HepG2 (cell line): ENCODE data around the gene VWC2L. TPM values are rescaled to one million over a fixed set of nuclear protein-coding genes. Genes with fewer than 3 reads are reported as not detected.

Source experiments
- ATAC-seq: fragments of 200-7000 bp; cut with Tn5 transposase; 3 replicates; pipeline ENCODE4 v1.9.1; 2020; ENCODE audit warnings: mild to moderate bottlenecking, moderate library complexity
- BruUV-seq: library from RNA; stranded (reverse); fragments of 400-500 nt; replicated peaks from 2 replicates; lab custom pipeline; 2021; lab: Mats Ljungman, UMichigan
- CTCF ChIA-PET: fragments of 300-600 bp; formaldehyde crosslinking; extraction: SDS; loops from one replicate; lab custom pipeline; 2021; ENCODE audit warnings: low total read pairs, inconsistent platforms, low intra/inter-chr PET ratio; lab: Yijun Ruan, JAX
- POLR2A ChIA-PET: fragments of 350-600 bp; sonication (Branson Sonifier 250); formaldehyde crosslinking; loops from one replicate; lab custom pipeline; 2020; ENCODE audit warnings: antibody characterized with exemption, inconsistent platforms; lab: Yijun Ruan, JAX
- DNase-seq: peaks from one replicate; pipeline ENCODE4 v3.0.0-alpha.2; 2015; ENCODE audit warnings: low spot score
- FAIRE-seq: peaks from 3 replicates; lab custom pipeline; 2011; peaks lifted over from hg19 to GRCh38; lab: Jason Lieb, UNC
- H2AFZ ChIP-seq: one replicate; pipeline ENCODE4 v1.6.1; 2011; ENCODE audit warnings: low read length, inconsistent platforms
- H3K27ac ChIP-seq: fragments of 300-600 bp; 3 replicates; pipeline ENCODE4 v1.8.0; 2011; ENCODE audit warnings: mixed run types, mild to moderate bottlenecking, mixed read lengths, low read length, inconsistent platforms; ENCODE audit not compliant: insufficient read depth; ENCODE audit errors: extremely low read length
- H3K27me3 ChIP-seq, 2 experiments: fragments of 200-600 bp in 1 of 2; 2 replicates in 1 of 2; 3 replicates in 1 of 2; pipeline versions ENCODE4 v1.6.0 to v1.8.0; 2011; ENCODE audit warnings: low read length in 2 of 2, mild to moderate bottlenecking in 2 of 2, moderate library complexity in 2 of 2, inconsistent platforms in 1 of 2; ENCODE audit not compliant: insufficient read depth in 2 of 2, control insufficient read depth in 1 of 2
- H3K36me3 ChIP-seq, 2 experiments: fragments of 200-600 bp in 1 of 2; replicated peaks in 1 of 2; 2 replicates in 1 of 2; 3 replicates in 1 of 2; pipeline versions ENCODE4 v1.5.1 to v1.8.0; 2011; ENCODE audit warnings: low read length in 2 of 2, inconsistent platforms in 1 of 2; ENCODE audit not compliant: insufficient read depth in 2 of 2, control insufficient read depth in 1 of 2
- H3K4me1 ChIP-seq: 2 replicates; pipeline ENCODE4 v1.5.1; 2012; ENCODE audit warnings: low read length, inconsistent platforms; ENCODE audit not compliant: insufficient read depth
- H3K4me2 ChIP-seq: 2 replicates; pipeline ENCODE4 v1.6.0; 2011; ENCODE audit warnings: low read depth, low read length, inconsistent platforms
- H3K4me3 ChIP-seq, 3 experiments: fragments of 200-600 bp in 1 of 3; sonication (generic), shearing (Covaris generic) in 1 of 3; replicated peaks in 1 of 3; 2 replicates each; pipeline ENCODE4 v1.5.1; 2011 to 2016; ENCODE audit warnings: low read length in 3 of 3, inconsistent platforms in 2 of 3, low read depth in 2 of 3, mild to moderate bottlenecking in 2 of 3, control low read depth in 1 of 3, mixed read lengths in 1 of 3; ENCODE audit not compliant: insufficient read depth in 1 of 3
- H3K79me2 ChIP-seq: one replicate; pipeline ENCODE4 v1.6.1; 2011; ENCODE audit warnings: low read length, inconsistent platforms; ENCODE audit not compliant: insufficient read depth
- H3K9ac ChIP-seq: 2 replicates; pipeline ENCODE4 v1.6.0; 2011; ENCODE audit warnings: mild to moderate bottlenecking, low read depth, low read length, inconsistent platforms; ENCODE audit not compliant: insufficient read depth
- H3K9me3 ChIP-seq: 2 replicates; pipeline ENCODE4 v1.5.1; 2012; ENCODE audit warnings: mild to moderate bottlenecking, low read length
- H4K20me1 ChIP-seq: 2 replicates; pipeline ENCODE4 v1.6.0; 2011; ENCODE audit warnings: inconsistent platforms, mild to moderate bottlenecking, low read length, moderate library complexity; ENCODE audit not compliant: insufficient read depth
- ATF7 ChIP-seq, 2 experiments: fragments of 450-650 bp in 1 of 2; sonication (generic) in 1 of 2; formaldehyde crosslinking in 1 of 2; IDR thresholded peaks; 2 replicates each; pipeline versions ENCODE4 v1.4.0 to v1.6.1; 2016 to 2020; ENCODE audit warnings: antibody characterized with exemption in 1 of 2, mild to moderate bottlenecking in 1 of 2, missing genetic modification reagents in 1 of 2
- HES4 ChIP-seq: sonication (generic); formaldehyde crosslinking; IDR thresholded peaks from 2 replicates; pipeline ENCODE4 v1.9.0; 2021; ENCODE audit warnings: mild to moderate bottlenecking, missing genetic modification reagents, borderline replicate concordance
- IRF2 ChIP-seq: IDR thresholded peaks from 2 replicates; pipeline ENCODE4 v1.6.1; 2018; ENCODE audit warnings: missing genetic modification reagents, missing compliant biosample characterization
- MAFG ChIP-seq: sonication (generic); formaldehyde crosslinking; IDR thresholded peaks from 2 replicates; pipeline ENCODE4 v1.5.1; 2020; ENCODE audit warnings: mild to moderate bottlenecking, missing genetic modification reagents
- MYC ChIP-seq: sonication (generic); formaldehyde crosslinking; IDR thresholded peaks from 2 replicates; pipeline ENCODE4 v1.9.0; 2021; ENCODE audit warnings: missing genetic modification reagents, borderline replicate concordance
- TCF12 ChIP-seq, 2 experiments: fragments of 450-650 bp in 1 of 2; sonication (generic) in 1 of 2; formaldehyde crosslinking in 1 of 2; IDR thresholded peaks; 2 replicates each; pipeline versions ENCODE4 v1.6.1 to v1.8.0; 2017 to 2022; ENCODE audit warnings: antibody characterized with exemption in 1 of 2, mild to moderate bottlenecking in 1 of 2, missing genetic modification reagents in 1 of 2, moderate library complexity in 1 of 2
- ZNF10 ChIP-seq: sonication (generic); formaldehyde crosslinking; IDR thresholded peaks from 2 replicates; pipeline ENCODE4 v1.4.0; 2020; ENCODE audit warnings: mild to moderate bottlenecking, low read depth, missing genetic modification reagents, borderline replicate concordance
- ZNF326 ChIP-seq: sonication (generic); formaldehyde crosslinking; IDR thresholded peaks from 2 replicates; pipeline ENCODE4 v1.4.0; 2020; ENCODE audit warnings: missing genetic modification reagents, borderline replicate concordance
- ZNF382 ChIP-seq: sonication (generic); formaldehyde crosslinking; IDR thresholded peaks from 2 replicates; pipeline ENCODE4 v1.5.0; 2020; ENCODE audit warnings: missing genetic modification reagents, mild to moderate bottlenecking, borderline replicate concordance
- ZNF496 ChIP-seq: sonication (generic); formaldehyde crosslinking; IDR thresholded peaks from 2 replicates; pipeline ENCODE4 v1.8.1; 2023; ENCODE audit warnings: mild to moderate bottlenecking, moderate library complexity, missing genetic modification reagents; ENCODE audit not compliant: insufficient replicate concordance
- ZNF547 ChIP-seq: sonication (generic); formaldehyde crosslinking; IDR thresholded peaks from 2 replicates; pipeline ENCODE4 v1.5.1; 2020; ENCODE audit warnings: mild to moderate bottlenecking, missing genetic modification reagents
- ZNF557 ChIP-seq: sonication (generic); formaldehyde crosslinking; IDR thresholded peaks from 2 replicates; pipeline ENCODE4 v1.4.0; 2020; ENCODE audit warnings: missing genetic modification reagents
- ZNF703 ChIP-seq: sonication (generic); formaldehyde crosslinking; IDR thresholded peaks from 2 replicates; pipeline ENCODE4 v1.5.1; 2020; ENCODE audit warnings: missing genetic modification reagents, mild to moderate bottlenecking, moderate library complexity, borderline replicate concordance
- WGBS: methylation state at CpG from one replicate; pipeline ENCODE4 v1.1.6; 2017; ENCODE audit warnings: low lambda C conversion rate; 5-methylcytosine and 5-hydroxymethylcytosine counted together
- in situ Hi-C: cut with HindIII; loops from 2 replicates; pipeline ENCODE4 v1.10.0; 2017; ENCODE audit warnings: low pct_unique_long_range_greater_than_20kb; ENCODE audit not compliant: extremely low pct_ligation_motif_present
- intact Hi-C: fragments of 100-400 bp; cut with micrococcal nuclease; formaldehyde crosslinking; loops from one replicate; pipeline ENCODE4 v1.10.0; 2022; ENCODE audit not compliant: unreplicated experiment
- polyA plus RNA-seq, 8 experiments: library from polyadenylated mRNA; depleted of rRNA in 3 of 8; stranded (reverse) in 7 of 8; unstranded in 1 of 8; fragments of >200 nt; fragmentation: Illumina TruSeq in 4 of 8; extraction: Trizol in 4 of 8; gene quantifications; 2 replicates each; pipeline versions ENCODE4 v1.2.1 to v1.2.3, GENCODE V29; 2011 to 2016; ENCODE audit warnings: low read depth in 4 of 8, missing spikeins in 1 of 8, mixed read lengths in 1 of 8; ENCODE audit not compliant: insufficient read depth in 1 of 8
- total RNA-seq, 5 experiments: library from RNA; depleted of rRNA; stranded (reverse); fragments of >200 nt; fragmentation: Illumina TruSeq; extraction: Trizol; gene quantifications; 2 replicates each; pipeline ENCODE4 v1.2.3, GENCODE V29; 2016; ENCODE audit warnings: low read depth in 1 of 5
- TF ChIP-seq, protein P1 (sequence below): sonication (generic); formaldehyde crosslinking; IDR thresholded peaks from 2 replicates; pipeline ENCODE4 v1.4.0; 2020; ENCODE audit warnings: missing genetic modification reagents, borderline replicate concordance
- TF ChIP-seq, protein P2 (sequence below): sonication (generic); formaldehyde crosslinking; IDR thresholded peaks from 2 replicates; pipeline ENCODE4 v1.9.0; 2021; ENCODE audit warnings: missing genetic modification reagents, borderline replicate concordance

Gene VWC2L
- total and polyA plus RNA-seq, 2 of the 13 experiments (the other 11 are each of a cell fraction or from before 2014, with no cell fraction given) = not detected

DNA sequence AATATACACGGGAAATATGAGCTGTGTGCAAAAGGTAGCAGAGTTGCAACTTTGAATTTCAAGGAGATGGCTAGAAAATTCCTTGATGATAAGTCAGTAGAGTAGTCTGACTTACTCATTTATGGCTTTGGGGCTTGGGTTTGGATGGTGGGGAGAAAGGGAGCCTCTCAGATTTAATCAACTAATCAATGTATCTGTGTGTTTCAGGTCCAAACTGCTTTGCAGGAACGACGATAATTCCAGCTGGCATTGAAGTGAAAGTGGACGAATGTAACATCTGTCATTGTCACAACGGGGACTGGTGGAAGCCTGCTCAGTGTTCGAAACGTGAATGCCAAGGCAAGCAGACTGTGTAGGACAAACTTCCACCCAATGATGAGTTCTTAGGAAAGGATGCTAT is 164.6 kb downstream of the VWC2L start (continued):
- TF ChIP-seq, protein P1, sequence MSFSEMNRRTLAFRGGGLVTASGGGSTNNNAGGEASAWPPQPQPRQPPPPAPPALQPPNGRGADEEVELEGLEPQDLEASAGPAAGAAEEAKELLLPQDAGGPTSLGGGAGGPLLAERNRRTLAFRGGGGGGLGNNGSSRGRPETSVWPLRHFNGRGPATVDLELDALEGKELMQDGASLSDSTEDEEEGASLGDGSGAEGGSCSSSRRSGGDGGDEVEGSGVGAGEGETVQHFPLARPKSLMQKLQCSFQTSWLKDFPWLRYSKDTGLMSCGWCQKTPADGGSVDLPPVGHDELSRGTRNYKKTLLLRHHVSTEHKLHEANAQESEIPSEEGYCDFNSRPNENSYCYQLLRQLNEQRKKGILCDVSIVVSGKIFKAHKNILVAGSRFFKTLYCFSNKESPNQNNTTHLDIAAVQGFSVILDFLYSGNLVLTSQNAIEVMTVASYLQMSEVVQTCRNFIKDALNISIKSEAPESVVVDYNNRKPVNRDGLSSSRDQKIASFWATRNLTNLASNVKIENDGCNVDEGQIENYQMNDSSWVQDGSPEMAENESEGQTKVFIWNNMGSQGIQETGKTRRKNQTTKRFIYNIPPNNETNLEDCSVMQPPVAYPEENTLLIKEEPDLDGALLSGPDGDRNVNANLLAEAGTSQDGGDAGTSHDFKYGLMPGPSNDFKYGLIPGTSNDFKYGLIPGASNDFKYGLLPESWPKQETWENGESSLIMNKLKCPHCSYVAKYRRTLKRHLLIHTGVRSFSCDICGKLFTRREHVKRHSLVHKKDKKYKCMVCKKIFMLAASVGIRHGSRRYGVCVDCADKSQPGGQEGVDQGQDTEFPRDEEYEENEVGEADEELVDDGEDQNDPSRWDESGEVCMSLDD (CRISPR knock-in tag) = no peak
- TF ChIP-seq ZNF326 (CRISPR knock-in tag) = no peak
- TF ChIP-seq ZNF496 (CRISPR knock-in tag) = no peak
- no peak for TF ChIP-seq HES4 (CRISPR knock-in tag)
- no peak for TF ChIP-seq IRF2 (CRISPR knock-in tag)
- TF ChIP-seq ATF7 (IDR thresholded peaks at IDR 0.05) = no peak
- TF ChIP-seq ATF7 (CRISPR knock-in tag; IDR thresholded peaks at IDR 0.05) = no peak
- no peak for TF ChIP-seq ZNF703 (CRISPR knock-in tag)
- TF ChIP-seq TCF12 (IDR thresholded peaks at IDR 0.05) = no peak
- TF ChIP-seq TCF12 (CRISPR knock-in tag; IDR thresholded peaks at IDR 0.05) = no peak

DNA sequence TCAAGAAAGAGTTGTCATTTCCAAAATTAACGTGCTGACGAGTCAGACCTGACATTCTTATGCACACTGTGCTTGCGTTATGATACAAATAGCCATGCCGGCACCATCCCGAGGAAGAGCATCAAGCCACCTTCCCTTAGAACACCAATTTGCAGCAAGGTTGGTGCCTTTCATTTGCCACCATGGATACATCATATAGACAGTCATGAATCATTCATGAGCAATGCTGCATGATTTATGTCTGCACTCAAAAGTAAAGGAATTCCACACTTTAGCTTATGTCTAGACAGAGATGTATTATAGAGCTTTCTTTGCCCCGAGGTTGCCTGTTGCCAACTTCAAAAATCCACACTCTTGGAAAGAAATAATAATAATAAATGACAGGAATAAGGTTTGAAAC is 166.9 kb downstream of the VWC2L start:
- FAIRE-seq = no peak
- Histone ChIP-seq H3K4me1 (no peaks in the 10 kb centered on the region), H3K27ac (no peak overlapping the region), H3K4me2 (no peak overlapping the region), H4K20me1 (no peaks in the 10 kb centered on the region), H3K36me3 (no peaks in the 10 kb centered on the region), H3K27me3 (peaks cover 0 to 7% of the 10 kb centered on the region in 2 experiments; a peak in 2 of 5 replicates), H3K9ac (no peak overlapping the region), H3K9me3 (no peaks in the 10 kb centered on the region), H3K79me2 (no peaks in the 10 kb centered on the region), H3K4me3 (no peak overlapping the region), H2AFZ (no peak overlapping the region)
- intact Hi-C loops = no loop called here
- DNase-seq = no peak
- POLR2A ChIA-PET = no interaction called here
- WGBS = 29% methylated on average over 6 of the region's 6 CpGs
- in situ Hi-C loops = no loop called here
- no TSS peak for BruUV-seq
- CTCF ChIA-PET = no interaction called here
- ATAC-seq = no peak
- TF ChIP-seq ZNF382 (no peak), ZNF10 (CRISPR knock-in tag) (no peak), MAFG (no peak), ZNF547 (CRISPR knock-in tag) (no peak), ZNF557 (CRISPR knock-in tag) (no peak), MYC (CRISPR knock-in tag) (no peak)
- TF ChIP-seq, protein P2, sequence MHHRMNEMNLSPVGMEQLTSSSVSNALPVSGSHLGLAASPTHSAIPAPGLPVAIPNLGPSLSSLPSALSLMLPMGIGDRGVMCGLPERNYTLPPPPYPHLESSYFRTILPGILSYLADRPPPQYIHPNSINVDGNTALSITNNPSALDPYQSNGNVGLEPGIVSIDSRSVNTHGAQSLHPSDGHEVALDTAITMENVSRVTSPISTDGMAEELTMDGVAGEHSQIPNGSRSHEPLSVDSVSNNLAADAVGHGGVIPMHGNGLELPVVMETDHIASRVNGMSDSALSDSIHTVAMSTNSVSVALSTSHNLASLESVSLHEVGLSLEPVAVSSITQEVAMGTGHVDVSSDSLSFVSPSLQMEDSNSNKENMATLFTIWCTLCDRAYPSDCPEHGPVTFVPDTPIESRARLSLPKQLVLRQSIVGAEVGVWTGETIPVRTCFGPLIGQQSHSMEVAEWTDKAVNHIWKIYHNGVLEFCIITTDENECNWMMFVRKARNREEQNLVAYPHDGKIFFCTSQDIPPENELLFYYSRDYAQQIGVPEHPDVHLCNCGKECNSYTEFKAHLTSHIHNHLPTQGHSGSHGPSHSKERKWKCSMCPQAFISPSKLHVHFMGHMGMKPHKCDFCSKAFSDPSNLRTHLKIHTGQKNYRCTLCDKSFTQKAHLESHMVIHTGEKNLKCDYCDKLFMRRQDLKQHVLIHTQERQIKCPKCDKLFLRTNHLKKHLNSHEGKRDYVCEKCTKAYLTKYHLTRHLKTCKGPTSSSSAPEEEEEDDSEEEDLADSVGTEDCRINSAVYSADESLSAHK = no peak
- TF ChIP-seq, protein P1 (CRISPR knock-in tag) = no peak
